GM23248 (cell line): ENCODE measurements around the gene RRBP1.

ENCODE experiments used
- EZH2 ChIP-seq: fragments of 200-600 bp; sonication (generic); IDR thresholded peaks from 2 replicates; pipeline ENCODE4 v1.6.1; 2018; ENCODE audit warnings: antibody characterized with exemption, mild to moderate bottlenecking; ENCODE audit not compliant: insufficient read depth, poor library complexity, severe bottlenecking
- EZH2phosphoT487 ChIP-seq: fragments of 200-600 bp; sonication (generic); IDR thresholded peaks from 2 replicates; pipeline ENCODE4 v1.6.1; 2018; ENCODE audit warnings: antibody characterized with exemption, moderate library complexity, mild to moderate bottlenecking, low read depth; ENCODE audit not compliant: insufficient read depth

- TF ChIP-seq EZH2 (no peak), EZH2phosphoT487 (no peak)
Measured at GRCh38 chr20:17708675-17709360, 26.8 kb upstream of the RRBP1 start.
